Measurements from ENCODE around the gene KRT84. TPM values are rescaled to one million over a fixed set of nuclear protein-coding genes. Genes with fewer than 3 reads are reported as not detected.

The KRT84 gene
- total RNA-seq, 1 experiment from 2014 or later: not detected

GRCh38 chr12:52342781-52343490 lies 42.5 kb downstream of the KRT84 start:
- H3K4me1 ChIP-seq (ENCODE audit: control insufficient read depth in 1 of 2, insufficient read depth in 2 of 2, low read length in 2 of 2): peaks cover 14 to 32% of the 10 kb centered on the region in 2 experiments
- no peak overlapping the region for H2AFZ ChIP-seq (ENCODE audit: low read depth, low read length, poor library complexity, severe bottlenecking)
- no peak overlapping the region for H3K27ac ChIP-seq (ENCODE audit: low read depth, low read length)
- no peaks in the 10 kb centered on the region for H3K36me3 ChIP-seq (ENCODE audit: control insufficient read depth in 1 of 2, insufficient read depth in 2 of 2, low read length in 2 of 2)
- H3K27me3 ChIP-seq (ENCODE audit: insufficient read depth, low read length): no peaks in the 10 kb centered on the region
- no peaks in the 10 kb centered on the region for H3K79me2 ChIP-seq (ENCODE audit: insufficient read depth, low read length)
- no peak overlapping the region for H3K4me3 ChIP-seq (replicated peaks in 1 of 2; ENCODE audit: low read depth in 1 of 2, low read length in 2 of 2)
- TF ChIP-seq CTCF (IDR thresholded peaks at IDR 0.05 in 2 of 3, conservative IDR thresholded peaks at IDR 0.05 in 1 of 3; ENCODE audit: borderline replicate concordance in 1 of 3, insufficient read depth in 1 of 3, low read depth in 2 of 3, low read length in 2 of 3) (no peak), TCF7L2 (IDR thresholded peaks at IDR 0.05; ENCODE audit: borderline replicate concordance, extremely low read depth, insufficient read depth, insufficient read length) (no peak), SP1 (IDR thresholded peaks at IDR 0.05; ENCODE audit: low read depth) (no peak), POLR2AphosphoS5 (IDR thresholded peaks at IDR 0.05; ENCODE audit: low read depth, low read length) (no peak), ZBTB33 (IDR thresholded peaks at IDR 0.05; ENCODE audit: extremely low read depth, insufficient replicate concordance, low read length) (no peak)
- no peak overlapping the region for H3K9ac ChIP-seq (ENCODE audit: low read length)
- no TSS peak for BruUV-seq (replicated peaks)
- ChIA-PET RAD21 (ENCODE audit: low non-redundant PET in 1 of 2, low total read pairs in 2 of 2, uncharacterized antibody in 2 of 2, unreplicated experiment in 2 of 2) (no interaction called here), POLR2A (no interaction called here), CTCF (no interaction called here)
- H3K9me3 ChIP-seq (ENCODE audit: control insufficient read depth in 1 of 2, insufficient read depth in 1 of 2, low read depth in 1 of 2, low read length in 2 of 2): no peaks in the 10 kb centered on the region
- no peak for ATAC-seq
- DNase-seq (ENCODE audit: low read depth, low spot score): no peak
- no peaks in the 10 kb centered on the region for H4K20me1 ChIP-seq (ENCODE audit: insufficient read depth)
- no peaks in the 10 kb centered on the region for H3K9me2 ChIP-seq (ENCODE audit: insufficient read depth)
- intact Hi-C loops (cut with micrococcal nuclease): no loop called here
- no peak overlapping the region for H3K4me2 ChIP-seq (ENCODE audit: low read length)

Data from HCT116 (cell line).